HepG2 (cell line): ENCODE data around the gene SNRNP200. TPM values are rescaled to one million over a fixed set of nuclear protein-coding genes. Genes with fewer than 3 reads are reported as not detected.
A peak's percentile ranks its signal among the peaks of the same experiment; 100 is the strongest.

Source experiments
- ATAC-seq: fragments of 200-7000 bp; cut with Tn5 transposase; 3 replicates; pipeline ENCODE4 v1.9.1; 2020; ENCODE audit warnings: mild to moderate bottlenecking, moderate library complexity
- BruUV-seq: library from RNA; stranded (reverse); fragments of 400-500 nt; replicated peaks from 2 replicates; lab custom pipeline; 2021; lab: Mats Ljungman, UMichigan
- CTCF ChIA-PET: fragments of 300-600 bp; formaldehyde crosslinking; extraction: SDS; loops from one replicate; lab custom pipeline; 2021; ENCODE audit warnings: low total read pairs, inconsistent platforms, low intra/inter-chr PET ratio; lab: Yijun Ruan, JAX
- POLR2A ChIA-PET: fragments of 350-600 bp; sonication (Branson Sonifier 250); formaldehyde crosslinking; loops from one replicate; lab custom pipeline; 2020; ENCODE audit warnings: antibody characterized with exemption, inconsistent platforms; lab: Yijun Ruan, JAX
- DNase-seq: peaks from one replicate; pipeline ENCODE4 v3.0.0-alpha.2; 2015; ENCODE audit warnings: low spot score
- FAIRE-seq: peaks from 3 replicates; lab custom pipeline; 2011; peaks lifted over from hg19 to GRCh38; lab: Jason Lieb, UNC
- H2AFZ ChIP-seq: one replicate; pipeline ENCODE4 v1.6.1; 2011; ENCODE audit warnings: low read length, inconsistent platforms
- H3K27ac ChIP-seq: fragments of 300-600 bp; 3 replicates; pipeline ENCODE4 v1.8.0; 2011; ENCODE audit warnings: mixed run types, mild to moderate bottlenecking, mixed read lengths, low read length, inconsistent platforms; ENCODE audit not compliant: insufficient read depth; ENCODE audit errors: extremely low read length
- H3K27me3 ChIP-seq, 2 experiments: fragments of 200-600 bp in 1 of 2; 2 replicates in 1 of 2; 3 replicates in 1 of 2; pipeline versions ENCODE4 v1.6.0 to v1.8.0; 2011; ENCODE audit warnings: low read length in 2 of 2, mild to moderate bottlenecking in 2 of 2, moderate library complexity in 2 of 2, inconsistent platforms in 1 of 2; ENCODE audit not compliant: insufficient read depth in 2 of 2, control insufficient read depth in 1 of 2
- H3K36me3 ChIP-seq, 2 experiments: fragments of 200-600 bp in 1 of 2; replicated peaks in 1 of 2; 2 replicates in 1 of 2; 3 replicates in 1 of 2; pipeline versions ENCODE4 v1.5.1 to v1.8.0; 2011; ENCODE audit warnings: low read length in 2 of 2, inconsistent platforms in 1 of 2; ENCODE audit not compliant: insufficient read depth in 2 of 2, control insufficient read depth in 1 of 2
- H3K4me1 ChIP-seq: 2 replicates; pipeline ENCODE4 v1.5.1; 2012; ENCODE audit warnings: low read length, inconsistent platforms; ENCODE audit not compliant: insufficient read depth
- H3K4me2 ChIP-seq: 2 replicates; pipeline ENCODE4 v1.6.0; 2011; ENCODE audit warnings: low read depth, low read length, inconsistent platforms
- H3K4me3 ChIP-seq, 3 experiments: fragments of 200-600 bp in 1 of 3; sonication (generic), shearing (Covaris generic) in 1 of 3; replicated peaks in 1 of 3; 2 replicates each; pipeline ENCODE4 v1.5.1; 2011 to 2016; ENCODE audit warnings: low read length in 3 of 3, inconsistent platforms in 2 of 3, low read depth in 2 of 3, mild to moderate bottlenecking in 2 of 3, control low read depth in 1 of 3, mixed read lengths in 1 of 3; ENCODE audit not compliant: insufficient read depth in 1 of 3
- H3K79me2 ChIP-seq: one replicate; pipeline ENCODE4 v1.6.1; 2011; ENCODE audit warnings: low read length, inconsistent platforms; ENCODE audit not compliant: insufficient read depth
- H3K9ac ChIP-seq: 2 replicates; pipeline ENCODE4 v1.6.0; 2011; ENCODE audit warnings: mild to moderate bottlenecking, low read depth, low read length, inconsistent platforms; ENCODE audit not compliant: insufficient read depth
- H3K9me3 ChIP-seq: 2 replicates; pipeline ENCODE4 v1.5.1; 2012; ENCODE audit warnings: mild to moderate bottlenecking, low read length
- H4K20me1 ChIP-seq: 2 replicates; pipeline ENCODE4 v1.6.0; 2011; ENCODE audit warnings: inconsistent platforms, mild to moderate bottlenecking, low read length, moderate library complexity; ENCODE audit not compliant: insufficient read depth
- BCL6 ChIP-seq: IDR thresholded peaks from 2 replicates; pipeline ENCODE4 v1.6.1; 2016; ENCODE audit warnings: missing genetic modification reagents, missing compliant biosample characterization
- FOXK1 ChIP-seq: sonication (generic); formaldehyde crosslinking; IDR thresholded peaks from 2 replicates; pipeline ENCODE4 v1.4.0; 2020; ENCODE audit warnings: low read depth, missing genetic modification reagents, borderline replicate concordance
- IKZF5 ChIP-seq: IDR thresholded peaks from 2 replicates; pipeline ENCODE4 v1.6.1; 2018; ENCODE audit warnings: missing genetic modification reagents, mild to moderate bottlenecking, missing compliant biosample characterization
- MNT ChIP-seq: fragments of 450-650 bp; IDR thresholded peaks from 2 replicates; pipeline ENCODE4 v1.6.1; 2016
- THYN1 ChIP-seq: sonication (generic); formaldehyde crosslinking; IDR thresholded peaks from 2 replicates; pipeline ENCODE4 v1.8.1; 2023; ENCODE audit warnings: low read depth, mild to moderate bottlenecking, moderate library complexity, missing genetic modification reagents, borderline replicate concordance
- ZFP1 ChIP-seq: IDR thresholded peaks from 2 replicates; pipeline ENCODE4 v1.6.1; 2016
- ZFP90 ChIP-seq: sonication (generic); formaldehyde crosslinking; IDR thresholded peaks from 2 replicates; pipeline ENCODE4 v1.8.0; 2022; ENCODE audit warnings: missing genetic modification reagents, mild to moderate bottlenecking, inconsistent platforms, borderline replicate concordance
- ZNF317 ChIP-seq: sonication (generic); formaldehyde crosslinking; IDR thresholded peaks from 2 replicates; pipeline ENCODE4 v1.5.0; 2020; ENCODE audit warnings: mild to moderate bottlenecking, missing genetic modification reagents
- WGBS: methylation state at CpG from one replicate; pipeline ENCODE4 v1.1.6; 2017; ENCODE audit warnings: low lambda C conversion rate; 5-methylcytosine and 5-hydroxymethylcytosine counted together
- in situ Hi-C: cut with HindIII; loops from 2 replicates; pipeline ENCODE4 v1.10.0; 2017; ENCODE audit warnings: low pct_unique_long_range_greater_than_20kb; ENCODE audit not compliant: extremely low pct_ligation_motif_present
- intact Hi-C: fragments of 100-400 bp; cut with micrococcal nuclease; formaldehyde crosslinking; loops from one replicate; pipeline ENCODE4 v1.10.0; 2022; ENCODE audit not compliant: unreplicated experiment
- polyA plus RNA-seq, 8 experiments: library from polyadenylated mRNA; depleted of rRNA in 3 of 8; stranded (reverse) in 7 of 8; unstranded in 1 of 8; fragments of >200 nt; fragmentation: Illumina TruSeq in 4 of 8; extraction: Trizol in 4 of 8; gene quantifications; 2 replicates each; pipeline versions ENCODE4 v1.2.1 to v1.2.3, GENCODE V29; 2011 to 2016; ENCODE audit warnings: low read depth in 4 of 8, missing spikeins in 1 of 8, mixed read lengths in 1 of 8; ENCODE audit not compliant: insufficient read depth in 1 of 8
- total RNA-seq, 5 experiments: library from RNA; depleted of rRNA; stranded (reverse); fragments of >200 nt; fragmentation: Illumina TruSeq; extraction: Trizol; gene quantifications; 2 replicates each; pipeline ENCODE4 v1.2.3, GENCODE V29; 2016; ENCODE audit warnings: low read depth in 1 of 5
- TF ChIP-seq, protein P1 (sequence below): sonication (generic); formaldehyde crosslinking; IDR thresholded peaks from 2 replicates; pipeline ENCODE4 v1.5.0; 2020; ENCODE audit warnings: mild to moderate bottlenecking, missing genetic modification reagents
- TF ChIP-seq, protein P2 (sequence below): sonication (generic); formaldehyde crosslinking; IDR thresholded peaks from 2 replicates; pipeline ENCODE4 v1.4.0; 2020; ENCODE audit warnings: missing genetic modification reagents, borderline replicate concordance

SNRNP200 gene
- total and polyA plus RNA-seq, 2 of the 13 experiments (the other 11 are each of a cell fraction or from before 2014, with no cell fraction given), result 99.0 to 232 TPM

DNA sequence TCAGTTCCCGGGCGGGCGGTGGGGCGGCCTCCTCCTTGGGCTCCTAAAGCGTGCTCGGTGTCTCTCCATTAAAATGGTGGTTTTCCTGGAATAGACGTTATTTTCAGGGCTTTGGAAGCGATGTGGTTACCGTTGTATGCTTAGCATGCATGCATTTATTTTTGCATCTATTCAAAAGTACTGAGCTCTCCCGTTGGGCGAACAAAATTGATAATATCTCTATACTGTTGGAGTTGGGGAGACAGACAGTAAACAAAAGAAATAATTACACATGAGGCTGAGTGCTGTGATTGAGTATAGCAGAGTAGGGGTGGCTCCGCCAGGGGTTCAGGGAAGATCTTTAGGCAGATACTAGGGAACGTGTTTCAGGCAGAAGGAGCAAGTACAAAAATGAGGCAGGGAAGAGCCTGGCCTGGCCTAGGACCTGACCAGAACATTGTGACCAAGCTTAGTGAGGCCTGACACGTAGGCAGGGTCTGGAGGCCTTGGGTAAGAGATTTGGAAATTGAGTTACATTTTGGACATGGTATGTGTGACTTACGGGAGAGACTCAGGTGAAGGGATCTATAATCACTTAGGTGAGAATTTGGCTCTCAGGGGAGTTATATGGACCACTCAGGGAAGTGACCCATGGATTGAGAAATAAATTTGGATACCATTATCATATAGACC, 30.9 kb upstream of the SNRNP200 start (continued):
- 0 out of 2 replicates have a peak, but pooled peaks have one; percentile 17 for TF ChIP-seq ZFP90 (CRISPR knock-in tag)
- no peak for TF ChIP-seq IKZF5 (CRISPR knock-in tag)
- TF ChIP-seq ZNF317, result peak; percentile 41; the same call in 1 of the 2 replicates
- 0 out of 2 replicates have a peak, but pooled peaks have one; percentile 11 for TF ChIP-seq THYN1 (CRISPR knock-in tag)
- no peak for TF ChIP-seq BCL6

DNA sequence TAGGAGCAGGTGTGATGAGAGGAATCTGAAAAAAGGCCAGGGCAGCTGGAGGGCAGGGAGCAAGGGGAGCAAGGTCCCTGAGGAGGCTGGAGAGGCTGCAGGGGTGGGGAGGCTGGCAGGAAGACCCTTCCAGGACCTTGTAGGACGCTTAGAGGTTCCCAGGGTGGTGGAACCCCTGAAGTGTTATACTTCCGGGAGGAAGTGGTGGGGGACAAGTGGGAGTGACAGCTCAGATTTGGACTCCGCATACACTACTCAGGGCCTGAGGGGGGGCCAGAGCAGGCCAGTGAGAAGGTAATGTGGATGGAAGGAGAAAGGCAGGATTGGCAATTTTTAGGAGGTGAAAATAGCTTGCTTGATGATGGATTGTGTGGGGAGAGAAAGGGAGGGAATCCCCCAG, 28.4 kb upstream of the SNRNP200 start:
- in situ Hi-C loops (no loop called here), intact Hi-C loops (no loop called here)
- TF ChIP-seq, protein P1, sequence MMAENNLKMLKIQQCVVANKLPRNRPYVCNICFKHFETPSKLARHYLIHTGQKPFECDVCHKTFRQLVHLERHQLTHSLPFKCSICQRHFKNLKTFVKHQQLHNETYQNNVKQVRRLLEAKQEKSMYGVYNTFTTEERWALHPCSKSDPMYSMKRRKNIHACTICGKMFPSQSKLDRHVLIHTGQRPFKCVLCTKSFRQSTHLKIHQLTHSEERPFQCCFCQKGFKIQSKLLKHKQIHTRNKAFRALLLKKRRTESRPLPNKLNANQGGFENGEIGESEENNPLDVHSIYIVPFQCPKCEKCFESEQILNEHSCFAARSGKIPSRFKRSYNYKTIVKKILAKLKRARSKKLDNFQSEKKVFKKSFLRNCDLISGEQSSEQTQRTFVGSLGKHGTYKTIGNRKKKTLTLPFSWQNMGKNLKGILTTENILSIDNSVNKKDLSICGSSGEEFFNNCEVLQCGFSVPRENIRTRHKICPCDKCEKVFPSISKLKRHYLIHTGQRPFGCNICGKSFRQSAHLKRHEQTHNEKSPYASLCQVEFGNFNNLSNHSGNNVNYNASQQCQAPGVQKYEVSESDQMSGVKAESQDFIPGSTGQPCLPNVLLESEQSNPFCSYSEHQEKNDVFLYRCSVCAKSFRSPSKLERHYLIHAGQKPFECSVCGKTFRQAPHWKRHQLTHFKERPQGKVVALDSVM, result peak; percentile 46; the same call in 1 of the 2 replicates
- TF ChIP-seq MNT (no peak), FOXK1 (CRISPR knock-in tag) (no peak), ZFP1 (CRISPR knock-in tag) (no peak)
- TF ChIP-seq, protein P2, sequence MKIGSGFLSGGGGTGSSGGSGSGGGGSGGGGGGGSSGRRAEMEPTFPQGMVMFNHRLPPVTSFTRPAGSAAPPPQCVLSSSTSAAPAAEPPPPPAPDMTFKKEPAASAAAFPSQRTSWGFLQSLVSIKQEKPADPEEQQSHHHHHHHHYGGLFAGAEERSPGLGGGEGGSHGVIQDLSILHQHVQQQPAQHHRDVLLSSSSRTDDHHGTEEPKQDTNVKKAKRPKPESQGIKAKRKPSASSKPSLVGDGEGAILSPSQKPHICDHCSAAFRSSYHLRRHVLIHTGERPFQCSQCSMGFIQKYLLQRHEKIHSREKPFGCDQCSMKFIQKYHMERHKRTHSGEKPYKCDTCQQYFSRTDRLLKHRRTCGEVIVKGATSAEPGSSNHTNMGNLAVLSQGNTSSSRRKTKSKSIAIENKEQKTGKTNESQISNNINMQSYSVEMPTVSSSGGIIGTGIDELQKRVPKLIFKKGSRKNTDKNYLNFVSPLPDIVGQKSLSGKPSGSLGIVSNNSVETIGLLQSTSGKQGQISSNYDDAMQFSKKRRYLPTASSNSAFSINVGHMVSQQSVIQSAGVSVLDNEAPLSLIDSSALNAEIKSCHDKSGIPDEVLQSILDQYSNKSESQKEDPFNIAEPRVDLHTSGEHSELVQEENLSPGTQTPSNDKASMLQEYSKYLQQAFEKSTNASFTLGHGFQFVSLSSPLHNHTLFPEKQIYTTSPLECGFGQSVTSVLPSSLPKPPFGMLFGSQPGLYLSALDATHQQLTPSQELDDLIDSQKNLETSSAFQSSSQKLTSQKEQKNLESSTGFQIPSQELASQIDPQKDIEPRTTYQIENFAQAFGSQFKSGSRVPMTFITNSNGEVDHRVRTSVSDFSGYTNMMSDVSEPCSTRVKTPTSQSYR (CRISPR knock-in tag), result no peak
- no peak for FAIRE-seq
- Histone ChIP-seq H3K4me2 (no peak overlapping the region), H3K79me2 (peaks cover 22% of the 10 kb centered on the region), H2AFZ (no peak overlapping the region), H4K20me1 (no peaks in the 10 kb centered on the region), H3K36me3 (no peaks in the 10 kb centered on the region), H3K4me3 (no peak overlapping the region), H3K9ac (no peak overlapping the region), H3K9me3 (no peaks in the 10 kb centered on the region), H3K27me3 (no peaks in the 10 kb centered on the region; a peak in 1 of 5 replicates), H3K4me1 (peaks cover 37% of the 10 kb centered on the region), H3K27ac (no peak overlapping the region)
- POLR2A ChIA-PET, result interaction anchor here (0.8 to 3.8 kb wide), 2 partner anchors 8 to 12 kb away, joined by 3 to 43 read pairs; partner anchors contain the start of gene ITPRIPL1
- CTCF ChIA-PET, result no interaction called here
- no peak for ATAC-seq
- BruUV-seq, result no TSS peak
- 86% methylated on average over 3 of the region's 3 CpGs for WGBS
- DNase-seq, result no peak
